Central memory CD8-positive, alpha-beta T cell (primary cell): ENCODE data around the gene PER1.
A peak's percentile ranks its signal among the peaks of the same experiment; 100 is the strongest.

Source experiments
- ATAC-seq: fragments of 150-1000 bp; cut with Tn5 transposase; replicated peaks from 2 replicates; pipeline ENCODE4 v1.10.0; 2022; ENCODE audit warnings: mild to moderate bottlenecking, moderate FRiP score, moderate number of reproducible peaks; ENCODE audit not compliant: poor library complexity, severe bottlenecking; ENCODE audit errors: extremely low read depth
- DNase-seq, 2 donors: peaks; one replicate each; pipeline ENCODE4 v3.0.0; 2021; ENCODE audit warnings: low spot score in 2 of 2
- H3K27ac Mint-ChIP-seq: one replicate; pipeline ENCODE4 v1.8.0; 2022; ENCODE audit warnings: low read depth, mild to moderate bottlenecking, moderate library complexity, mixed read lengths
- H3K27me3 Mint-ChIP-seq: one replicate; pipeline ENCODE4 v1.8.0; 2022; ENCODE audit warnings: mixed read lengths
- H3K36me3 Mint-ChIP-seq: one replicate; pipeline ENCODE4 v1.8.0; 2022; ENCODE audit warnings: mild to moderate bottlenecking, moderate library complexity, mixed read lengths; ENCODE audit not compliant: insufficient read depth
- H3K4me1 Mint-ChIP-seq: one replicate; pipeline ENCODE4 v1.8.0; 2022; ENCODE audit warnings: mixed read lengths
- H3K4me3 Mint-ChIP-seq: one replicate; pipeline ENCODE4 v1.8.0; 2022; ENCODE audit warnings: mild to moderate bottlenecking, moderate library complexity, mixed read lengths
- H3K9me3 Mint-ChIP-seq: one replicate; pipeline ENCODE4 v1.8.0; 2022; ENCODE audit warnings: mixed read lengths

PER1 gene, protein sequence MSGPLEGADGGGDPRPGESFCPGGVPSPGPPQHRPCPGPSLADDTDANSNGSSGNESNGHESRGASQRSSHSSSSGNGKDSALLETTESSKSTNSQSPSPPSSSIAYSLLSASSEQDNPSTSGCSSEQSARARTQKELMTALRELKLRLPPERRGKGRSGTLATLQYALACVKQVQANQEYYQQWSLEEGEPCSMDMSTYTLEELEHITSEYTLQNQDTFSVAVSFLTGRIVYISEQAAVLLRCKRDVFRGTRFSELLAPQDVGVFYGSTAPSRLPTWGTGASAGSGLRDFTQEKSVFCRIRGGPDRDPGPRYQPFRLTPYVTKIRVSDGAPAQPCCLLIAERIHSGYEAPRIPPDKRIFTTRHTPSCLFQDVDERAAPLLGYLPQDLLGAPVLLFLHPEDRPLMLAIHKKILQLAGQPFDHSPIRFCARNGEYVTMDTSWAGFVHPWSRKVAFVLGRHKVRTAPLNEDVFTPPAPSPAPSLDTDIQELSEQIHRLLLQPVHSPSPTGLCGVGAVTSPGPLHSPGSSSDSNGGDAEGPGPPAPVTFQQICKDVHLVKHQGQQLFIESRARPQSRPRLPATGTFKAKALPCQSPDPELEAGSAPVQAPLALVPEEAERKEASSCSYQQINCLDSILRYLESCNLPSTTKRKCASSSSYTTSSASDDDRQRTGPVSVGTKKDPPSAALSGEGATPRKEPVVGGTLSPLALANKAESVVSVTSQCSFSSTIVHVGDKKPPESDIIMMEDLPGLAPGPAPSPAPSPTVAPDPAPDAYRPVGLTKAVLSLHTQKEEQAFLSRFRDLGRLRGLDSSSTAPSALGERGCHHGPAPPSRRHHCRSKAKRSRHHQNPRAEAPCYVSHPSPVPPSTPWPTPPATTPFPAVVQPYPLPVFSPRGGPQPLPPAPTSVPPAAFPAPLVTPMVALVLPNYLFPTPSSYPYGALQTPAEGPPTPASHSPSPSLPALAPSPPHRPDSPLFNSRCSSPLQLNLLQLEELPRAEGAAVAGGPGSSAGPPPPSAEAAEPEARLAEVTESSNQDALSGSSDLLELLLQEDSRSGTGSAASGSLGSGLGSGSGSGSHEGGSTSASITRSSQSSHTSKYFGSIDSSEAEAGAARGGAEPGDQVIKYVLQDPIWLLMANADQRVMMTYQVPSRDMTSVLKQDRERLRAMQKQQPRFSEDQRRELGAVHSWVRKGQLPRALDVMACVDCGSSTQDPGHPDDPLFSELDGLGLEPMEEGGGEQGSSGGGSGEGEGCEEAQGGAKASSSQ (N-terminal part only)

DNA sequence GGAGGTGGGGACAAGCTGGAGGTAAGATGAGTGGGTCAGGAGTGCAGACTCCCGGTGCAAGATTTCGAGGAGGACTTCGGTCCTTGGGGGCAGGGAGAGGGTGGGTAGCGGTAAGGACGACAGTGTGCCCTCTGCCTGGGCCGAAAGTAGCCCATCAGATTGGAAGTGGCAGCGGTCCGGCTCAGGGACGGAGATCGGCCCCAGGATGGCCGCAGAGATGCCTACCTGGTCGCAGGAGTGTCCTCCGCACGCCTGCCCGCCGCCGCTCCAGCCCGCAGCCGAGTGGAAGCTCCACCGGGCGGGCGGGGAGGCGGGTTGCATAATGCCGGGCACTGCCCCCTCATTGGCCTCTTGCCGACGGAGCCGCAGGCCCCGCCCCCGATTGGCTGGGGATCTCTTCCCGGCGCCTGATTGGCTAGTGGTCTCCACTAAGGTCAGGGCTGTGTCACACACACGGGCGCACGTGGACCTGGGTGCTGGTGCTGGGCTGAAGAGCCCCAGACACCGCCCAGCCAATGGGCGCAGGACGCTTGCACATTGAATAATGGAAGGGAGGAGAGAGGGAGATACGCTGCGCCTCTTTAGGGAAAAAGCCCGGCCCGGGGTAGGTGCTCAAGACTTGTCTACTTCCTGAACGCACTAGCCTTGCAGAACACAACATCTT, at the start of gene PER1:
Gene PER1, minus strand, starts transcription at position 293 of the 664 bp plus-strand sequence. CDS start 1,698 bp downstream, outside the sequence.
- H3K4me3 Mint-ChIP-seq = no peak within 1 kb of the TSS
- H3K4me1 Mint-ChIP-seq = peaks cover 19% of the 10 kb centered on the region
- no peaks in the 10 kb centered on the region for H3K27me3 Mint-ChIP-seq
- H3K27ac Mint-ChIP-seq = no peak within 1 kb of the TSS
- ATAC-seq (no peak), DNase-seq (peak; percentile 67 to 74)
- peaks cover 80% of the 10 kb centered on the region for H3K36me3 Mint-ChIP-seq
- H3K9me3 Mint-ChIP-seq = no peaks in the 10 kb centered on the region

DNA sequence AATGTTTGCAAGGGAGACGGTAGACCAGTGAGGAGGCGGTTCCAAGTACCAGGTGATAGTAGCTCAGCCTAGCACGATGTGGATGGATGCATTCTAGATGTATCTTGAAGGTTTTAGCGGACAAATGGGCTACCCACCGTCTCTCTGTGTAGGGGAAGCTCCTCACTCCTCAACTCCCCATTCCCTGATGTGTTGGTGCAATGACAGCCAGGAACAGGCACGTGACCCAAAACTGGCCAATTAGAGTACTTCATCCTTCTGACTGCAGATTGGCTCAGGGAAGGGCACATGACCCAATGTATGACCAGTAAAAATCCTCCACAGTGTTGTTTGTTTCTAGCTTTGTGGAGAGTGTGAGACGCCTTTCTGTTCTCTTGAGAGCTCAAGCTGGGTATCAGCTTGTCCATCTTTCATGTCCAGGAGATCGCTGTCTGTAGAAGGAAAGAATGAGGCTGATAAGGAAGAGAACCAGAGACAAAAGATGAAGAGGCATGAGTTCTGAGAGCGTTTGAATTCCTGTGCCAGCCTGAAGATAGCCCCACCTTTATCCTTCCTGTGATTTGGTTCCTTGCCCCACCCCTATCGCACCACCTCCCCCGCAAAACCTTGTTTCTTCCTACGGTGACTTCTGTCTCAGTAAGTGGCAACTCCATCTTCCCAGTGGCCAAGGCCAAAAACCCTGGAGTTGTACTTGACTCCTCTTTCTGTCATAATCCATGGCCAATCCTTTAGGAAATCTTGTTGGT, 40.0 kb upstream of the PER1 start:
- no peak for ATAC-seq
- DNase-seq = no peak
- peaks cover 24% of the 10 kb centered on the region for H3K4me1 Mint-ChIP-seq
- H3K4me3 Mint-ChIP-seq = no peak overlapping the region
- no peak overlapping the region for H3K27ac Mint-ChIP-seq
- H3K9me3 Mint-ChIP-seq = no peaks in the 10 kb centered on the region
- H3K27me3 Mint-ChIP-seq = no peaks in the 10 kb centered on the region
- H3K36me3 Mint-ChIP-seq = peaks cover 6% of the 10 kb centered on the region

DNA sequence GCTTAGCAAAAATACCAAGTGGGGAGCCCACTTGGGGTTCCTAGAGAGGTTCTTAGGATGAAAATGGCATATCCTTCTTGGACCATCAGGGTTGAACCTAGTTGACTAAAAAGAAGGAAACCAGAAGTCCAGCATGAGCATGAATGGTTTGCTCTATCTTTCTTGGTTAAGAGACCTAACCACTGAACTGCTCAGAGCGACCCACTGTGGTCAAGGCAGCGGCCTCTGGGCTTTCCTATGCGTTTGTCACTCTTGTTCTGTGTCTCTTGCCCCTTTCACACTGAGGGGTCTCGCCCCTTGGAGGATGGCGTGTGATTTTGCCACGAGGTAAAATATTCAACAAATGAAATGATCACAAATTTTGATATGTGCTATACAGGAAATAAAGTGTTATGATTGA, 38.3 kb upstream of the PER1 start:
- H3K36me3 Mint-ChIP-seq = peaks cover 5% of the 10 kb centered on the region
- H3K4me1 Mint-ChIP-seq = peaks cover 14% of the 10 kb centered on the region
- H3K27me3 Mint-ChIP-seq = no peaks in the 10 kb centered on the region
- H3K9me3 Mint-ChIP-seq = no peaks in the 10 kb centered on the region
- no peak overlapping the region for H3K27ac Mint-ChIP-seq
- DNase-seq (no peak), ATAC-seq (no peak)
- no peak overlapping the region for H3K4me3 Mint-ChIP-seq

DNA sequence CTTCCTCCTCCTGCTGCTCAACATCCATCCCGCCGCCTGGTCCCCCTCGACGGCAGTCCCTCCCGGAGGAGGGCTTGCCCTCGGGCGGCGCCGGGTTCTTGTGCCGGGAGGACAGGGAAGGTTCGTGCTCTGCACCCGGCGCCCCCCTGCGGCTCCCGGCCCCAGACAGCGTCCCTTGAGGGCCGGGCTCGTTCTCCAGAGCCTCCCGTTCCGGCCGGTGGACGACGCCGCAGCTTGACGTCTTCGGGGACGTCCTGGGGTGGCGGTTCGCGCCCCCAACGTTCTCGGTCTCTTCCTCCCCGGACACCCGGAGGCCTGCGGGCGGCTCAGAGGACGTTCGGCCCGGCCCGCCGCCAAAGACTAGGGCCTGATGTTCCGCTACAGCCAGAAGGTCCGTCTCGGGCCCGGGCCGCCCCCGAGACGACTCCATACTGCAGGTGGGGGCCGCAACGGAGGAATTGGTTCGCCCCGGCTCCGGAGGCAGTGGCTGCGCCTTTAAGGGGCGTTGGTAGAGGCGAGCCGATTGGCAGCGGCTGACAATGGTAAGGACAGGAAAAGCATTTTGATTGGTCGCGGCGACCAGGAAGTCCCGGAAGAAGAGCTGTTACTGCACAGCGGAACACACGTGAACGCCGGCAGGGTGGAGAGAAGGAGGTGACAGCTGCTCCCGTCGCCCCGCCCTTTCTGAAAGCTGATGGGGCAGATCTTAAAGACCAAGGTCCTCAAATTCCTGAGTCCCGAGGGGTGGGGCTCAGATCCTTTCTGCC, 37.7 kb upstream of the PER1 start, which contains the start of gene BORCS6:
Gene BORCS6, minus strand, starts transcription at position 470 of the 767 bp plus-strand sequence. Its CDS starts 40 bp downstream, at position 430.
- H3K36me3 Mint-ChIP-seq = peaks cover 4% of the 10 kb centered on the region
- peaks cover 14% of the 10 kb centered on the region for H3K4me1 Mint-ChIP-seq
- H3K27me3 Mint-ChIP-seq = no peaks in the 10 kb centered on the region
- no peak within 1 kb of the TSS for H3K27ac Mint-ChIP-seq
- ATAC-seq = peak; percentile 69
- no peaks in the 10 kb centered on the region for H3K9me3 Mint-ChIP-seq
- peak; percentile 77 to 92 for DNase-seq
- H3K4me3 Mint-ChIP-seq = no peak within 1 kb of the TSS

DNA sequence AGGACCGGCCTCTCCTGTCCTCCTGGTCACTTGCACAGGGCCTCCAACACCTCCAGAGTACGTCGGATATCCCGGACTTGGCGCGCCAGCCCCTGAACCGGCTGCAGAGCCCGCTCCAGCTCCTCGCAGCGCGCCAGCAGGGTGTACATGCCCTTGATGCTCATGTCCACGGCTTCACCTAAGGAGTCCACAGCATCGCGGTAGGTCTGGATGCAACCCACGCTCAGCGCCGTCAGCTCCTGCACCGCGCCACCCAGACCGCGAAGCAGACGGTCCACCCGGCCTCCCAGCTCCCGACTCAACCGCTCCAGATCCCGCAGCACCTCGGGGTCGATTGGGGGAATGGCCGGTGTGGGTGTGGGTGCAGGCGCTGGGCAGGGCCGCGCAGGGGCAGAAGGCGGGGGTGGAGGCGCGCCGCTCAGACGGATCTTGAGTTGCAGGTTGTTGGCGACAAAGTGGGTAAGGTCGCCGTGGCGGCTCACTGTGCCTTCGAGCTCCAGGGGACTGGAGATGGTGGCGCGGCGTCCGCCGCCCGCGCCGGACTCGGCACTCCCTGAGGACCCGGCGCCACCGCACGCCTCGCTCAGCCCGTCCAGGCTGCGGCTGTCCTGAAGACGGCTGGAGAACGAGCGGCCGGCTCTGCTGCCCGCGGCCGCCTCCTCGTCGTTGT, 37.0 kb upstream of the PER1 start:
- H3K27ac Mint-ChIP-seq = no peak overlapping the region
- H3K9me3 Mint-ChIP-seq = no peaks in the 10 kb centered on the region
- no peaks in the 10 kb centered on the region for H3K27me3 Mint-ChIP-seq
- DNase-seq = no peak
- peaks cover 7% of the 10 kb centered on the region for H3K36me3 Mint-ChIP-seq
- ATAC-seq = no peak
- H3K4me3 Mint-ChIP-seq = no peak overlapping the region
- peaks cover 14% of the 10 kb centered on the region for H3K4me1 Mint-ChIP-seq

DNA sequence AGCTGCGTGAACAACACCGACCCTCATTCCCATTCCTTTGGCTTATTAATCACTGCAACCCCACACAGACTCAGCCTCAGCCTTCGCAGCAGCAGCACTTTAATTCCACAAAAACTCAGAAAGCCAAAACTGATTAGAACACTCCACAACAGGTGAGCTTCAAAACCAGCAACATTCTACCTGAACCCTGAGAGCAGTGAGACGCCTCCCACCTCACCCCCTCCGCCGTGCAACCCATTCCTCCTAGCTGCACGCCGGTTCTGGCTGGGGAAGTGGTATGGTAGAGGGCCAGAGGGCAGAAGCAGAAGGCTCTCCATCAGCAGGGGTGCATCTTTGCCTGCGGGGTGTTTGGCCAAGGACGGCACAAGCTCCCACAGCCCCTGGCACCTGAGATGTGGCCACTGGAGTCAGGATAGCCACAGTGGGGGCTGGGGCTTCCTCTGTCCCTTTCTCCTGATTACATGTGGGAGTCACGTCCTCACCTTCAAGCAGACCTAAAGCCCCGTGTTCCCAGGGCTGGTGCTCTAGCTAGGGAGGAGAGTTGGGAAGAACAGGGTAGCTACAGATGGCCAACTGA, 36.1 kb upstream of the PER1 start:
- Mint-ChIP-seq H3K4me3 (no peak overlapping the region), H3K9me3 (no peaks in the 10 kb centered on the region), H3K36me3 (peaks cover 11% of the 10 kb centered on the region), H3K27ac (no peak overlapping the region), H3K27me3 (no peaks in the 10 kb centered on the region), H3K4me1 (peaks cover 20% of the 10 kb centered on the region)
- no peak for ATAC-seq
- no peak for DNase-seq

DNA sequence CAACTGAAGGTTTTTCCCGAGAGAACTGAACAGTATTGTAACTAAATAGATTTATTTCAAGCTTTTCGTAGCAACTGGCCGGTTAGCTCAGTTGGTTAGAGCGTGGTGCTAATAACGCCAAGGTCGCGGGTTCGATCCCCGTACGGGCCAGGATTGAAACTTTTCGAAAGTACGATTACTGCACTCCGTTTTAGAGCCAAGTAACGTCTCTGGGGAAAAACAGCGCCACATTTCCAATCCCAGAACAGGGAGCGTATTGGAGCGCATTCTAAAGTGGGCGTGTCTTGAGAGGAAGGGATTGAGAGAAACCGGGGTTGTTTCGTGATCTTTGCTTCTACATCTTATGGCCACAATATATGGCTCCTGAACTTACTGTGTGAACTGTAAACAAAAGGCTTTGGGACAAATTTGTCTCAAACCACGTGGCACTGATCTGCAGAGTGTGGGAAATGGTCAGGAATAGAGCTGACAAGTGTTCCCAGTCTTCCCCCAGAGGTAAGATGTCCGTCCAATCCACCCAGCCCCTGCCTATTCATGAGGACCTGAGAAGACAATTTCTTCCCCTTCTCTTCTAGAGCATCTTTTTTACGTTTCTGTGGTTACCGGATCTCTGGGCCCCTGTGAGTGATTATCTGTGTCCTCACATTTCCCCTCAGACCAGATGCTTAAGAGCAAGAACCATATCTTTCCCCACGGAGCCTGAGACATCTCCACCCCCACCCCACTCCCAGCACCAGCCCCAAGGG, 35.5 kb upstream of the PER1 start:
- Mint-ChIP-seq H3K27me3 (no peaks in the 10 kb centered on the region), H3K27ac (no peak overlapping the region), H3K4me3 (no peak overlapping the region), H3K36me3 (peaks cover 11% of the 10 kb centered on the region), H3K4me1 (peaks cover 20% of the 10 kb centered on the region), H3K9me3 (no peaks in the 10 kb centered on the region)
- DNase-seq (peak; percentile 84), ATAC-seq (peak; percentile 7)

DNA sequence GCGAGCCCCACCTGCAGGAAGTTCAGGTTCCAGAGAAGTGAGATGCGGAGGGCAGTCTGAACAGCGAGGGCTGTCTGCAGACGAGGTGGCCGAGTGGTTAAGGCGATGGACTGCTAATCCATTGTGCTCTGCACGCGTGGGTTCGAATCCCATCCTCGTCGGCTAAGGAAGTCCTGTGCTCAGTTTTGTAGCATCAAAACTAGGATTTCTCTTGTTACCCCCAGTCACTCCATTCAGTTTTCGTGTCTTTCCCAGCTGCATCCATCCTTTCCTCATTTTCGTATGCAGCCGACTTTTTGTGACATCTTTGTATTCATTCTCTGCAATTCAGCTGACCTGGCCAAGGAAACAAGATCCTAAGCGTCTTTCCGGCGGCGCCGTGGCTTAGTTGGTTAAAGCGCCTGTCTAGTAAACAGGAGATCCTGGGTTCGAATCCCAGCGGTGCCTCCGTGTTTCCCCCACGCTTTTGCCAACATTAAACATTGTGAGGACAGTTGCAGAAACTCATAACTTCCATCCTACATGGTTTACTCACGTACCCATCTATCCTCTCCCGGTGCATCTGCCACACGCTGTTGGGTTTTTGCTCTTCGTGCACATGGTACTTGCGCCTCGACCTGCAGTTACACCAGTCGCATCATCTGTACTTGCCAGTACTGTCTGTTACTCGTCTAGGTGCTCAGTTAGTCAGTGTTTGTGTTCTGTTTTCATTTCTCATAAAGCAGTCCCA, 34.7 kb upstream of the PER1 start:
- ATAC-seq = peak; percentile 59
- H3K36me3 Mint-ChIP-seq = peaks cover 11% of the 10 kb centered on the region
- no peaks in the 10 kb centered on the region for H3K9me3 Mint-ChIP-seq
- DNase-seq = peak; percentile 84 to 93
- H3K4me3 Mint-ChIP-seq = no peak overlapping the region
- no peaks in the 10 kb centered on the region for H3K27me3 Mint-ChIP-seq
- no peak overlapping the region for H3K27ac Mint-ChIP-seq
- peaks cover 20% of the 10 kb centered on the region for H3K4me1 Mint-ChIP-seq

DNA sequence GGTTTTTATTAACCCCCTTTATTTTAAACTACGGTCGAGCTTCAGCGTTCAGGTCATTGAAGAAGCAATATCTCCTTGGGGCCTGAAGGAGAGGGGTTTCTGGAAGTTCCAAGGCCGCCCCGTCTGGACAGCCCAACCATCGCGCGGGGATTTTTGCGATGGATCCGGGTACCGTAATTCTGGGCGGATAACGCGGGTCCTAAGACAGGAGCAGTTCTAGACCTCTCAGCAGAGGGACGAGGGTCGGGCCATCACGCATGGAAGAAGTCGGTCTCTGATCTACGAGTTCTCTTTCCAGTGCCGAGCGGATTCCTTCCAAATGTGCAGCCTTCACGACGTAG, 34.2 kb upstream of the PER1 start:
- Mint-ChIP-seq H3K9me3 (no peaks in the 10 kb centered on the region), H3K4me1 (peaks cover 20% of the 10 kb centered on the region), H3K27ac (no peak overlapping the region), H3K27me3 (no peaks in the 10 kb centered on the region), H3K36me3 (peaks cover 11% of the 10 kb centered on the region), H3K4me3 (no peak overlapping the region)
- DNase-seq (no peak), ATAC-seq (no peak)
